Mononuclear cell (primary cell): Measurements from ENCODE around the gene SCARB1. TPM values are rescaled to one million over a fixed set of nuclear protein-coding genes. Genes with fewer than 3 reads are reported as not detected.

Source experiments
- H3K27me3 ChIP-seq: 2 replicates; pipeline ENCODE4 v1.6.0; 2011; ENCODE audit warnings: low read length, control low read depth; ENCODE audit not compliant: insufficient read depth
- H3K4me1 ChIP-seq: 2 replicates; pipeline ENCODE4 v1.5.1; 2011; ENCODE audit warnings: mild to moderate bottlenecking, low read length, control low read depth; ENCODE audit not compliant: insufficient read depth
- H3K4me3 ChIP-seq: 2 replicates; pipeline ENCODE4 v1.5.1; 2011; ENCODE audit warnings: mild to moderate bottlenecking, low read length, moderate library complexity
- H3K9me3 ChIP-seq: 2 replicates; pipeline ENCODE4 v1.5.1; 2011; ENCODE audit warnings: low read depth, mild to moderate bottlenecking, control low read depth, low read length
- total RNA-seq: library from RNA; depleted of rRNA; stranded (reverse); fragments of >200 nt; gene quantifications from one replicate; pipeline ENCODE4 v1.2.3, GENCODE V29; 2012

Gene SCARB1
- total RNA-seq, 1 donor: 2.5 TPM

DNA sequence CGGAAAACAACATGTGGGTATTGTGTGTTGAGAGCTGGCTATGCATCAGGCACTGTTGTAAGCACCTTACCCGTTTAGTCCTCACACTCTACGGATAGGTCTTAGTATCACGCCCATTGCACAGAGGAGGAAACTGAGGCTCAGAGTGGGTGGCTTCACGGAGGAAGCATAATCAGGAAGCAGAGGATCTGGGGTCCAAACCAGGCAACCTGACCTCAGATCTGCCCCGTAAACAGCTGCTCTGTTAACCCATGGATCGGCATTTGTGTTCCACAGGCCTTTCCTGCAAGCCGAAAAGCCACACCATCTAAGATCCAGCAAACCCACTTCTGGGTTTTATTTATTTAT is 107.9 kb downstream of the SCARB1 start:
- no peaks in the 10 kb centered on the region for H3K9me3 ChIP-seq
- H3K4me3 ChIP-seq: no peak overlapping the region
- peaks cover 89% of the 10 kb centered on the region for H3K4me1 ChIP-seq
- H3K27me3 ChIP-seq: no peaks in the 10 kb centered on the region

DNA sequence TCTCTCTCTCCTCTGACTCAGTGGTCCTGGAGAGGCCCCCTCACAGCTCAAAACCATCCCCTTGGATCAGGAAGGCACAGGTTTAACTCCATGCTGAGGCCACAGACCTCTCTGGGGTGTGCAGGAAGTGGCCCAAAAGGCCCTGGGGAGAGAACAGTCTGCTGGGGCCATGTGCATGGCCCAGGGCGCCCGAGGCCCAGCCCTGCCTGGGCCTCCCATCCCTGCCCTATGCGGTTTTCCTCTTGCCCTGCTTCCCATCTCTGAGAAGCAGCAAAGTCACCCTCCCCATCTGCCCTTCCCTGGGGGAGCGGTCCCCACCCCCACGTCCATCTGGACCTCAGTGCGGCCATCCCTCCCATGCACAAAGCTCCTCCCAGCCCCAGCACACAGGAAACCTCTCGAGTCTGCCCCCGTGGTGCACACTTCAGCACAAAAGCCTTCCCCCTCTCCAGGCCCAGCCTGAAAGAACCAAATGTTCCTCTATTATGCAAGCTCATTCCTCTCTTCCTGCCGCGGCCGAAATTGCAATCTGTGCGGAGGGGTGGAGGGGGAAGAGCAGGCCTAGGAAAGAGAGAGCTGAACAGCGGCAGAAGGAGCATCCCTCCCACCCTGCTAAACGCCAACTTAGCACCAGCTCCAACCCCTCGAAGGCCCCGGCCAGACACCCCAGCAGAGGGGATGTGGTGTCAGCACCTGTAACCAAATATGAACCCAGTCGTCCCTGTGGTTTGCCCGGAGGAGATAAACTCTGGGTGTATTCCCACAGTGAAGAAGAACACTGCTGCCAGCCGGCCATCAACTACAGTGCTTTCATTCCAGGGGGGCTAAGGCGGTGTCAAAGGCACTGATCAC is 108.5 kb downstream of the SCARB1 start:
- Histone ChIP-seq H3K4me3 (no peak overlapping the region), H3K9me3 (no peaks in the 10 kb centered on the region), H3K4me1 (peaks cover 83% of the 10 kb centered on the region), H3K27me3 (no peaks in the 10 kb centered on the region)

DNA sequence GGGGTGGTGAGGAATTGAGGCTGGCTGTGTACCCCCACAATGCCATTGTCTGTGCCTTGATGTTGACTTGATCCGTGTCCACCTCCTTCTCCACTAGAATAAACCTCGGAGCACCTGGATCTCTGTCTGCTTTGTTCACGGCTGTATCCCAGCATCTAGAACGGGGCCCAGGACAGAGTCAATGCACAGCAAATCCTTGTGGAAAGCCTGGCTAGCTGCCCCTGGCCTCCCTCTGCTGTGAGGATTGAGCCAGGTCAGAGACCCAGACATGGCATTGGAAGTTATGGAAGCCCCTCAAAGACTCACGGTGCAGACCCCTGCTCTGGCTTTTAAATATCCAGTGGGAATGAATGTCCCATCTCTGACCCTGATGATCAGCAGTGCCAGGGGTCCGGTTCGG is 109.2 kb downstream of the SCARB1 start:
- peaks cover 76% of the 10 kb centered on the region for H3K4me1 ChIP-seq
- no peaks in the 10 kb centered on the region for H3K9me3 ChIP-seq
- no peak overlapping the region for H3K4me3 ChIP-seq
- no peaks in the 10 kb centered on the region for H3K27me3 ChIP-seq

DNA sequence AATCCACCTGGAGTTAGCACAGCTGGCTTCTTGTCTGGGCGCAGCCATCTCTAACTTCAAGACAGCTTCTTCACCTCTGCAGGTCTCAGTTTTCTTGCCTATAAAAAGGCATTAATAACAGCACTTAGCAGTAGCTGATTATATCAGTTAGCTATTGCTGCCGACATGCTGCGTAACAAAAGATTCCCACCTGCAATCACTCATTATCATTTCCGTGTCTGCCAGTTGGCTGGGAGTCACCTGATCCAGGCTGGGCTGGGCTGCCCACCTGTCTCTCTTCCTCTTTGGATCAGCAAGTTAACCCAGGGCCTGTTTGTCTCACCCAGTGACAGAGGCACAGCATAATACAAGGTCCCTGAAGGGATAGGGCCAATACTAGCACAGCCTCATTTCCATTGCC is 109.7 kb downstream of the SCARB1 start:
- H3K4me1 ChIP-seq: peaks cover 71% of the 10 kb centered on the region

DNA sequence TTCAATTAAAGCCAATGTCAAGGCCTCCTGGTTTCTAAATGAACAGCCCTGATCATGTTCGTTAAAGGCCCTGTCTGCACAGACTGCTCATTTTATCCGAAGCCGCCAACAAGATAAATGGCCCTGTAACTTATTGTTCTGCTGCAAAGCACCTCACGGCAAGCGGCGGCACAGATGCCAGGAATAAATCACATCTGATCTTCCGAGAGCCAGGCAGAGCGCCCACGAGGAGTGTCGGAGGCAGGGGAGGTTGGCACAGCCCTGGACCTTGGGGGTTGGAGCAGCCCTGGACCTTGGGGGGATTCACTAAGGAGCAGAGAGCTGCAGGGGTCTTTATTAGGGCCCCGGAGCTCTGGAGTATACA is 110.5 kb downstream of the SCARB1 start:
- Histone ChIP-seq H3K4me1 (peaks cover 64% of the 10 kb centered on the region), H3K27me3 (no peaks in the 10 kb centered on the region), H3K9me3 (no peaks in the 10 kb centered on the region), H3K4me3 (no peak overlapping the region)

More for the DNA sequence above, 109.7 kb downstream of the SCARB1 start:
- Histone ChIP-seq H3K9me3 (no peaks in the 10 kb centered on the region), H3K4me3 (no peak overlapping the region), H3K27me3 (no peaks in the 10 kb centered on the region)

DNA sequence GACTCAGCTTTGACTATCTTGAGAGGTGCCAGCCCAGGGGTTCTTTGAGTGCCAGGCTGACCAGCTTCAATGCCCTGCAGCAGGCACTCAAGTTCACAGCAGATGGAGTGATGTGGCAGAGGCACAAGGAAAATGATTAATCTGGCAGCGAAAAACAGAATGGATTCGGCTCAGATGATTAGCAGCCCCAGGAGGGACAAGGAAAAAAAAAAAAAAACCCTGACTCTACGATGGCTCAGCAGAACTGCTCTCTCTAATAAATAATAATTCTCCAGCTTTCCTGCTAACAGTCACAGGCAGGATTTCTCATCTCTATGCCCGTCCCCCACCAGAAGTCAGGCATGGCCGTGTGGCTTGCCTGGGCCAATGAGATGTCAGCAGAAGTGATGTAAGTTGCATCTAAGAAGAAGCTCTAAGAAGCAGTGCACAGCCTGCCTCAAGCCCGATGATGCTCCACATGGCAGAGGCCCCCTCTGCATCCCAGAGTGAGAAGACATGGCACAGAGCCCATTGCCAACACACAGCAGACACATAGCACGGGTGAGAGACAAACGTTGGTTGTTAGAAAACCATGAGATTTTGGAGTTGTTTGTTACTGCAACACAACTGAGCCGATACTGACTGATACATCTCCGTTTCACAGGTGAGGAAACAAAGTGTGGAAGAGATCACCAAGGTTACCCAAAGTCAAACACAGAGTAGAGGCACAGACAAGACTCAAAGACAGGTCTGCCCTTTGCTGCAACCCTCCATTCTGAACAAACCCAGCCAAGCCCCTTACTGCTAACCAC is 111.0 kb downstream of the SCARB1 start:
- Histone ChIP-seq H3K27me3 (no peaks in the 10 kb centered on the region), H3K4me1 (peaks cover 64% of the 10 kb centered on the region), H3K9me3 (no peaks in the 10 kb centered on the region), H3K4me3 (no peak overlapping the region)

DNA sequence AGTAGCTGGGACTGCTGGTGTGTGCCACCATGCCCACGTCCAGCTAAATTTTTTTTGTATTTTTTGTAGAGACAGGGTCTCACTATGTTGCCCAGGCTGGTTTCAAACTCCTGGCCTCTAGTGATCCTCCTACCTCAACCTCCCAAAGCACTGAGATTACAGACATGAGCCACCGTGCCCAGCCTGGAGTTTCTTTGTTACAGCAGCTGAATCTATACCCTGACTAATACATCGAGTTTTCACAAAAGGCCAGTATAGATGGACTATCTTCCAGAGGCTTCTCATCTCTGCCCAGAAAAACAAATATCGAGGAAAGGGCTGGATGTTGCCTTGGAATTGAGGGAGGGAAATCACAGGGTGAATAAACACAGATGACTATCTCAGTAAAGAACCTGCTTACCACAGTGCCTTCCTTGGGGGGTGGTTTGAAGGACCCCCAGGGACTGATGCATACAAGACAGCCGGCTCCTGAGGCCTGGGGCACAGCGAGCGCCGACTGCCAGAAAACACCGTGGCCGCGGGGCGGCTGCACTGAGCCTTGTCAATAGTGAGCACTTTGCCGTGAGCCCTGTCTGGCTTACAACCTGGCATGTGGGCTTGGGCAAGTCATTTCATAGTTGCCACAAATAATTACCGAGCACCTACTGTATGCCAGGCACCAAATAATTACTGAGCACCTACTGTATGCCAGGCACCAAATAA is 111.9 kb downstream of the SCARB1 start:
- H3K9me3 ChIP-seq: no peaks in the 10 kb centered on the region
- peaks cover 64% of the 10 kb centered on the region for H3K4me1 ChIP-seq
- H3K4me3 ChIP-seq: no peak overlapping the region
- H3K27me3 ChIP-seq: no peaks in the 10 kb centered on the region

DNA sequence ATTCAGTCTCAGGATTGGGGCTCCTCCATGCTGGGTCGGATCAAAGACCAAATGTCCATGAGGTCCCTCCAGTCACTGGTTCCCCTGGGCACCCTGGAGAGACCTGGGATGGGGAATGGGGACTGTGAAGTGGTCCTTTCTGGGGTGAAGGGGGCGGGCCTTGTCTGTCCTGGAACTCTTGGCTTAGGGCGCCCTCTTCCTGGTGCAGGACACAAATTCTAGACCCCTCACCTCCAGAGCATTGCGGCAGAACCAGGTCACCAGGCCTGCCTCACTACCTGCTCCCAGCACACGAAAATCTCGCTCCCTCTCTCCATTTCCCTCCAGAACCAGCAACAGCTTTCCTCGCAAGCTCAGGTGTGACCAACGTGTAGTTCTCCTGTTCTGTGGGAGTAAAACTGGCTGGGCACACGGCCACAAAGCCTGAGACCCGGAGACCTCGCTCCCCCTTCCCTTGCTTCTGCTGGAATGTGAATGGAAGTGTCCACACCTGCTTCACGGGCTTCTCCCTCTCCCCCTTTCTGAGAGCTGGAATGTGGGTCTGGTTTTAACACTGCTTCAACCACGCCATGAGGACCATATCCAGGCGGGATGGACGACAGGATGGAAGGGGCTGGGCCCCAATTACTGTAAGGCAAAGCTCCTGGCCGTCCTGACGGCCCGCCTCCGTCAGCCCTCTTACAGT is 112.7 kb downstream of the SCARB1 start:
- Histone ChIP-seq H3K9me3 (no peaks in the 10 kb centered on the region), H3K4me3 (no peak overlapping the region), H3K4me1 (peaks cover 64% of the 10 kb centered on the region), H3K27me3 (no peaks in the 10 kb centered on the region)

DNA sequence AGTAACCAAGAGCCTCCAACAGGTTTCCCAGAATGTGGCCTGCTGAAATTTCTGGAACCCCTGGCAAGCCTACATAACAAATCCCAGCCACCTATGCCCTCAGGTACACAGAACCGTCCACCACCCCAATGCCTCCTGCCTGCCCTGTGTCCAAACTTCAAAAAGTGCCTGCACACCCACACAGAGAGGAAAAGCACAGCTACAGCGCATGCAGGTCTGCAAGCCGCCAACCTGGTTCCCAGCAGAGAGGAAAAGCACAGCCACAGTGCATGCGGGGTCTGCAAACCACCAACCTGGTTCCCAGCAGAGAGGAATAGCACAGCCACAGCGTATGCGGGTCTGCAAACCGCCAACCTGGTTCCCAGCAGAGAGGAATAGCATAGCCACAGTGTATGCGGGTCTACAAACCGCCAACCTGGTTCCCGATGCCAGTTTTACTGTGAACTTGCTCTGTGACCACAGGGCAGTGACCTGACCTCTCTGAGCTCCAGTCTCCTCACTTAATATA is 113.5 kb downstream of the SCARB1 start:
- H3K4me3 ChIP-seq: no peak overlapping the region
- H3K27me3 ChIP-seq: no peaks in the 10 kb centered on the region
- no peaks in the 10 kb centered on the region for H3K9me3 ChIP-seq
- peaks cover 60% of the 10 kb centered on the region for H3K4me1 ChIP-seq

DNA sequence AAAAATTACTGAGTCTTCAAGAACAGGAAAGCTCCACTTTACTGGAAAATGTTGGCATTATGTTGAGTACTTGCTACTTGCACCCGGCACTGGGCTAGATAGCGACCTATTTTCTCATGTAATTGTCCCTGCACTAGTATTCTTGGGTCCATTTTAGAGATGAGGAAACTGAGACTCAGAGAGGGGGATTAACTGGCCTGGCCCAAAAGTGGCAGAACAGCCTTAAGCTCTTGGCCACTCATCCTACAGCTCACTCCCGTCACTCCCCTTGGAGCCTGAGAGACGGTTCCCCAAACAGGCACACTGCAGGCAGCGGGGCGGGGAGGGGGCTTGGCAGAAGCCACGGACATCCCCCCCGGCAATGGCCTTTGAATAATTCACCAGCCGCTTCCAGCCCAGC is 113.9 kb downstream of the SCARB1 start:
- no peaks in the 10 kb centered on the region for H3K27me3 ChIP-seq
- H3K4me1 ChIP-seq: peaks cover 55% of the 10 kb centered on the region
- H3K9me3 ChIP-seq: no peaks in the 10 kb centered on the region
- H3K4me3 ChIP-seq: no peak overlapping the region

DNA sequence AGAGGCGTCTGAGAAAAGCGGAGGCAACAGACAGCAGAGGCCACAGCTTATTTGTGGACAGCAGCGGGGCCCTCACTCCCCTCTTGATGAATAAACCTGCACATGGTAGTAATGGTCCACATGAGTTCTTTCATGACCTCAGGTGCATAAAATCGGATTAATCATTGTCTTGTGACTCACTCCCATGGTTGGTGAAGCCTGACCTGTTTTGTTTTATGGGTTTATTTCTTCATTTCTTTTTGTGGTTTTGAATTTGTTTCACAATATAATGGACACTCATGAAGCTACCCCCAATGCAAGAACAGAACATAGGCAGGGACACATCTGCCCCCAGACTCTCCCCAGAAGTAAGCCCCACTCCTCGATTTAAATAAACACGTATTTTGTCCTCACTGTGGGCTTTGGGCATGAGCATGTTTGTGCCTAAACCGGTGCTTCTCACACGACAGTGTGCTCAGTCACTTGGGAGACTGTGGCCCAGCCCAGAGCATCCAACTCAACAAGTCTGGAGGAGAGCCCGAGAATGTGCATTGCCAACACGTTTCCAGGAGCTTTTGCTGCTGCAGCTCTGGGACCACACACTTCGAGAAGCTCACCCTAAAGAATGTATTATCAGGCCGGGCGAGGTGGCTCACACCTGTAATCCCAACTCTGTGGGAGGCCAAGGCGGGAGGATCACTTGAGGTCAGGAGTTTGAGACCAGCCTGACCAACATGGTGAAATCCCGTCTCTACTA is 116.1 kb downstream of the SCARB1 start:
- H3K4me3 ChIP-seq: no peak overlapping the region
- no peaks in the 10 kb centered on the region for H3K27me3 ChIP-seq
- no peaks in the 10 kb centered on the region for H3K9me3 ChIP-seq
- H3K4me1 ChIP-seq: peaks cover 34% of the 10 kb centered on the region

DNA sequence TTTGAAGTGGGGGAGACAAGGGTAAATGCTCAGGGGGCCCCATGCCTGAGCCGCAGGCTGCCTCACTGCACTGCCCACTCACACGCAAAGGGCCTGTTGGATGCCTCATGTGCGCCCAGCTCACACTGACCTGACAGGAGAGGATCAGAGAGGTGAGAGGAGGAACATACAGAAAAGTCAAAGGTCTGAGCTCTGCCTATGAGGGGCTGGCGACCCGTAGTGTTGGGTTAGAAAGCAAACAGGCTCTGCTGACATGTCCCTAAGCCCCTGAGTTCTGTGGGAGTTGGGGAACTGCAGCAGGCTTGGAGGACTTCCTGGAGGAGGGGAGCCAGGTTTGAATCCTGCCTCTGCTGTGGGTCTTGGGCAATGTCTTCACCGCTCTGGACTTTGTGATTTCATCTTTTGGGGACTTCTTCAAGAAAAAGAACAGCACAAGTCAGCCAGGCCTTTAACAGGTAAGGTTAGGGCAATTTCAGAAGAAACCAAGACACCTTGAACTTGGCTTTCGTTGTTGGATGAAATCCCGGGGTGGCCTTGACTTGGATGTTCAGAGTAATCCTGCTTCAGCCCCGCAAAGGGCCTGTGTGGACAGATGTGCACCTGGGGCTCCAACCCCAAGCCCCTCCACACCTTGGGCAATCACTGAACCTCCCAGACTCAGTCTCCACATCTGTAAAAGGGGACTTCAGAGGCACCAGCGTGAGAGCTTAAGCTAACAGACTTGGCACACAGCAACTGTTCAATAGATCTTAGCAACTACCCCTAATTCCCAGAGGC is 116.8 kb downstream of the SCARB1 start:
- no peaks in the 10 kb centered on the region for H3K27me3 ChIP-seq
- no peaks in the 10 kb centered on the region for H3K9me3 ChIP-seq
- H3K4me3 ChIP-seq: no peak overlapping the region
- peaks cover 27% of the 10 kb centered on the region for H3K4me1 ChIP-seq

DNA sequence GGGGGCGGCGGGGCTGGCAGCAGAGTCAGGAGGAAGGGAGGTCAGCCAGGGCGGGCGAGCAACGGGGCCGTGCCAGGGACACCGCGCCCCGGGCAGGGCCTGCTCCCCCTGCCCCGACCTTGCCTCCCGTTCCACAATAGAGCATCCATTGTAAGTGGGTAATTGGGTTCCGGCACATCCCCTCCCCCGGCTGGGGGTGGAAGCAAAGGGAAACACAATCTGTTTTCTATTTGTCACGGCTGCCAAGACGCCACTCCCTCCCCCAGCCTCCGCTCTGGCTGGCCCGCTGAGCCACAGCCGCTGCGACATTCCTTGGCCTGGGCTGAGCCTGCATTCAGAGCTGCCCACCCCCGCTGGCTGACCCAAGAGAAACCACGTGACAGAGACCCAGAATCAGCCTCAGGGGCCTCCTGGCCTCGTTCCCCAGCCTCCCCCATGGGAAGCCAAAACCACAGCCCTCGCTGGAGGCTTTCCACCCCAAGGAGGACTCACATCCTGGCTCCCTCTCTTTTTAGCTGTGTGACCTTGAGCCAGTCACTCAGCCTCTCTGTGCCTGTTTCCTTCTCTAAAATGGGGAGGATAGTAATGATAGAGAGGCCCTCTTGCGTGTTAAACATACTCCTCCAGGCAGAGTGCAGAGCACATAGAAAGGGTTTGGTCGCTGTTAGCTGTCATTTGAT is 117.6 kb downstream of the SCARB1 start:
- H3K4me3 ChIP-seq: no peak overlapping the region
- H3K4me1 ChIP-seq: peaks cover 29% of the 10 kb centered on the region
- no peaks in the 10 kb centered on the region for H3K27me3 ChIP-seq
- no peaks in the 10 kb centered on the region for H3K9me3 ChIP-seq
